GM19035 (cell line): ENCODE results near the gene PPP1R1B.

Source experiments
- ATAC-seq: cut with Tn5 transposase; IDR thresholded peaks from one replicate; pipeline ENCODE4 v1.9.1; 2021; ENCODE audit not compliant: unreplicated experiment

PPP1R1B gene

DNA sequence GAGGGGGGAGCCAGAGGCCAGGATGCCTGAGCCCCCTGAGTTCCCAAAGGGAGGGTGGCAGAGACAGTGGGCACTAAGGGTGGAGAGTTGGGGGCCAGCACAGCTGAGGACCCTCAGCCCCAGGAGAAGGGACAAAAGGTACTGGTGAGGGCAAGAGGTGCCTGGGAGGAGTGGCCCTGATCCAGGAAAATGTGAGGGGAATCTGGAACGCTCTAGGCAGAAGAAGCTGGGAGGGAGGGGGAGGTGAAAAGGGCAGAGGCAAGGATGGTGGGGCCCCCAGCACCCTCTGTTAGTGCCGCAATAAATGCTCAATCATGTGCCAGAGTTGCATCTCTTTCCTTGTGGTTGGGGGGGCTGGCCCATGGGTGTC, 39.5 kb downstream of the PPP1R1B start:
- ATAC-seq, result no peak

DNA sequence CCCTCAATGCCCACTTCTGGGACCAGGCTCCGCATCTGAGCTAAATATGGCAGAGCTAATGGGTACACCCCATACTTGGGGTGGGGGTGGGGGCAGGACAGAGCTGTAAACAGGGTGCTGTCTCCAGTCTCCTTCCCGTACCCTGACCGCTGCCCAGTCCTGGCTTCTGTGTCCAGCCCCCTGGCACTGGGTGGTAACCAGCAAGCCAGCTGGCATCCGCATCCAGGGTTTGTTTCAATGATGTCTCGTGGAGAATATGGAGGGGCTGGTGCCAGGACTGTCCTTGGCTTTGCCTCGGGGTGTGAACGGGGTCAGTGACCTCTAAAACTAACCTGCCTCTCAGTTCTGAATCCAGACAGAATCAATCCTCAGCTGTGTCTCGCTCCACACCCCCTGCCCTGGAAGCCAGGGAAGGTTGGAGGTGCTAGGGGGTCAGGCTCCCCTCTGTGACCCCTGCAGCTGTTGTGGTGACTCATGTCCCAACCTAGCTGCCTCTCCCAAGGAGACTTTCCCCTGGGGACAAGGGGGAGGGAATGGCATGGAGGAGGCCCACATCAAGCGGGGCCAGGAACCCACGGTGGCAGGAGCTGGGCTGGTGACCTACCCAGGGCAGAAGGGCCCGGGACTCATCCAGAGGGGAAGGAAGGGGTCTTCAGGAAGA, 40.0 kb downstream of the PPP1R1B start:
- ATAC-seq, result no peak

DNA sequence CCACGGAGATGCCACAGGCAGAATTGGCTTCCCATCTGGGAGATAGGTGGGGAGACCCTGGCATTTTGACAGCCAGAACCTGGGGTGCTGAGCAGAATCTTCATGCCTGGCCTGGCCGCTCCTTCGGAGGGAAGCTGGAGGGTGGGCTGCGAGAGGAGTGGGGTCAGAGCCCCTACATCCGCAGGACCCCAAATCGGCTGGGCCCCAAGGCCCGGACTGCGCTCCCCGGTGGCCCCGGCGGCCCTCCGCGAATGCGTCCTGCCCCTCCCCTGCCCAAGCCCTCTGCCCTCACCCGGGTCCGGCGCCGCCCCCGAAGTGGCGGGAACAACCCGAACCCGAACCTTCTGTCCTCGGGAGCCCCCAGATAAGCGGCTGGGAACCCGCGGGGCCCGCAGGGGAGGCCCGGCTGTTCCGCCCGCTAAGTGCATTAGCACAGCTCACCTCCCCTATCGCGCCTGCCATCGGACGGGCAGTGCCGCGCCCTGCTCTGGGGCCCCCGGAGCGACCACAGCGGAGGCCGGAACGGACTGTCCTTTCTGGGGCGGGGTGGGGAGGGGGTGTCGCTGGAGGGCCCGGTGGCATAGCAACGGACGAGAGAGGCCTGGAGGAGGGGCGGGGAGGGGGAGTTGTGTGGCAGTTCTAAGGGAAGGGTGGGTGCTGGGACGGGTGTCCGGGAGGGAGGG, 40.7 kb downstream of the PPP1R1B start:
- ATAC-seq, result no peak

DNA sequence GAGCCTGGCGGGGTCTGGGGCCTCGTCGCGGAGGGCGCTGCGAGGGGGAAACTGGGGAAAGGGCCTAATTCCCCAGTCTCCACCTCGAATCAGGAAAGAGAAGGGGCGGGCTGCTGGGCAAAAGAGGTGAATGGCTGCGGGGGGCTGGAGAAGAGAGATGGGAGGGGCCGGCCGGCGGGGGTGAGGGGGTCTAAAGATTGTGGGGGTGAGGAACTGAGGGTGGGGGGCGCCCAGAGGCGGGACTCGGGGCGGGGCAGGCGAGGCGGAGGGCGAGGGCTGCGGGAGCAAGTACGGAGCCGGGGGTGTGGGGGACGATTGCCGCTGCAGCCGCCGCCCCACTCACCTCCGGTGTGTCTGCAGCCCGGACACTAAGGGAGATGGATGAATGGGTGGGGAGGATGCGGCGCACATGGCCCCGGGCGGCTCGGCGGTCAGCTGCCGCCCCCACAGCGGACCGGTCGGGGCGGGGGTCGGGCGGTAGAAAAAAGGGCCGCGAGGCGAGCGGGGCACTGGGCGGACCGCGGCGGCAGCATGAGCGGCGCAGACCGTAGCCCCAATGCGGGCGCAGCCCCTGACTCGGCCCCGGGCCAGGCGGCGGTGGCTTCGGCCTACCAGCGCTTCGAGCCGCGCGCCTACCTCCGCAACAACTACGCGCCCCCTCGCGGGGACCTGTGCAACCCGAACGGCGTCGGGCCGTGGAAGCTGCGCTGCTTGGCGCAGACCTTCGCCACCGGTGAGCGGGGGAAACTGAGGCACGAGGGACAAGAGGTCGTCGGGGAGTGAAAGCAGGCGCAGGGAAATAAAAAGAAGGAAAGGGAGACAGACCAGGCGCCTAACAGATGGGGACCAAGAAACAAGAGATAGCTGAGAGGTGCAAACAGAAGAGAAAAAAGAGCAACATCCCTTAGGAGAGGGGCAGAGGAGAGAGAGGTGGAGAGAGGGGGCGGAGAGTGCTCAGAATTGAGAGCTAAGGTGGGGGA, 41.5 kb downstream of the PPP1R1B start, which contains the start of gene PNMT:
PNMT (plus strand) TSS at position 509 of the 980 bp plus-strand sequence; CDS start at position 532, 23 bp downstream.
- no peak for ATAC-seq

DNA sequence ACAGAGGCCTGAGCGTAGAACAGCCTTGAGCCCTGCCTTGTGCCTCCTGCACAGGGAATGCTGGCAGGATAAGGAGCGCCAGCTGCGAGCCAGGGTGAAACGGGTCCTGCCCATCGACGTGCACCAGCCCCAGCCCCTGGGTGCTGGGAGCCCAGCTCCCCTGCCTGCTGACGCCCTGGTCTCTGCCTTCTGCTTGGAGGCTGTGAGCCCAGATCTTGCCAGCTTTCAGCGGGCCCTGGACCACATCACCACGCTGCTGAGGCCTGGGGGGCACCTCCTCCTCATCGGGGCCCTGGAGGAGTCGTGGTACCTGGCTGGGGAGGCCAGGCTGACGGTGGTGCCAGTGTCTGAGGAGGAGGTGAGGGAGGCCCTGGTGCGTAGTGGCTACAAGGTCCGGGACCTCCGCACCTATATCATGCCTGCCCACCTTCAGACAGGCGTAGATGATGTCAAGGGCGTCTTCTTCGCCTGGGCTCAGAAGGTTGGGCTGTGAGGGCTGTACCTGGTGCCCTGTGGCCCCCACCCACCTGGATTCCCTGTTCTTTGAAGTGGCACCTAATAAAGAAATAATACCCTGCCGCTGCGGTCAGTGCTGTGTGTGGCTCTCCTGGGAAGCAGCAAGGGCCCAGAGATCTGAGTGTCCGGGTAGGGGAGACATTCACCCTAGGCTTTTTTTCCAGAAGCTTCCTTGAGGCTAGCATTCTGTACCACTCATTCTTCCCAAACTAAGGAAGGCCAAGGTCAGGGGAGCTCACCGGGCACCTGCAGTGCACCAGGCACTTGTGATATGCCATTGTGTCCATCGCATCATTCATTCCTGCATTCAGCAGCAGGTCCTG, 43.4 kb downstream of the PPP1R1B start:
- ATAC-seq, result no peak

DNA sequence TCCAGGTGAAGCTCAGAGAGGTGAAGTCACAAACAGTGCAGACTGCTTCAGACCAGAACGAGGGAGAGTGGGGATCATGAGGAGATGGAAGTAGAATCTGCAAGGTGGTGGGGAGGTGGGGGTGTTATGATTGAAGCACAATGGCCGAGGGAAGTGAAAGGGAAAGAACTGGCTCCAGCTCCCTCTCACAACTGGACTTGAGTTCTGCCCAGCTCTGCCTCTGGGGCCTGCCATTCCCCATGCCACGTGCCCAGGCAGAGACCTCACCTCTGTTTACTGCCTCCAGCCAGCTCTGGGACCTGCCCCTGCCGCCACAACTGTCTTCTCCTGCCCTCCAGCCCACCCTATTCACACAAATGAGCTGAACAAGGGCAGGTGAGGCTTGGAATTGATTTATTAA, 44.0 kb downstream of the PPP1R1B start:
- no peak for ATAC-seq

DNA sequence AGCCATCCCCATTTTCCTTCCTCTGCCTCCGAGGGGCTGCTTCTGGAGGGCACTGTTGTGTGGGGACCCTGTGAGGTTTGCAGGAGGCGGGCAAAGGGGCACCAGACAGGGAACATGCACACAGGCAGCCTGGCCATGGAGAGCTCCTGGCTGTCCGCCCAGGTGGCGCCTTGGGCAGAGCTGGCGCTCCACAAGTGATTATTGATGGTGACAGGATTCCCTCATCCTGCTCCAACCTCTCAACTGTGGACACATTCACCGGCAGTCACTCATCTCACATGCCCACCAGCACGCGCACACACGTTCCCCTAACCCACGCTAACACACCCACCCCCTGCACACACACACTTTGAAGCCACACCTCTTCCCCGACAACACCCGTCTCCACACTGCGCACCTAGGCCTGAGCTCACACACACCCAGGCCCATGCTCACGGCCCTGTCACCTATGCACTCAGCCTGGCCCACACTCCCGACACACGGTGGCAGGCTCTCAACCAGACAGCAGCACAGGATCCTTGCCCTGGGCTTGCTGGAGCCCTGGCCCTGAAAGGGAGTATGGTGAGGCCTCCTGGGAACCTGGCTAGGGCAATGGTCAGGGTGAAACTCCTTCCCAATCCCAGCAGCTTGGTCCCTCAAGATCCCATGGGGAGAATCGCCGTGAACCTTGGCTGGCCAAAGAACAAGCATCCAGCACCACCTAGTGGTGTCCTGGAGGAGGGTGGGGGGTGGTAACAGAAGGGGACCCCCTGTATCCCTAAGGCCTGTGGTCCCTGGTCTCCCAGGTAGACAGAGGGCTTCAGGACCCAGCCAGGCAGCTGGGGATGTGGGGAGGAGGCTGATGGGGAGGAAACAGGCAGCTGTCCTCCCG, 45.1 kb downstream of the PPP1R1B start:
- ATAC-seq, result no peak

DNA sequence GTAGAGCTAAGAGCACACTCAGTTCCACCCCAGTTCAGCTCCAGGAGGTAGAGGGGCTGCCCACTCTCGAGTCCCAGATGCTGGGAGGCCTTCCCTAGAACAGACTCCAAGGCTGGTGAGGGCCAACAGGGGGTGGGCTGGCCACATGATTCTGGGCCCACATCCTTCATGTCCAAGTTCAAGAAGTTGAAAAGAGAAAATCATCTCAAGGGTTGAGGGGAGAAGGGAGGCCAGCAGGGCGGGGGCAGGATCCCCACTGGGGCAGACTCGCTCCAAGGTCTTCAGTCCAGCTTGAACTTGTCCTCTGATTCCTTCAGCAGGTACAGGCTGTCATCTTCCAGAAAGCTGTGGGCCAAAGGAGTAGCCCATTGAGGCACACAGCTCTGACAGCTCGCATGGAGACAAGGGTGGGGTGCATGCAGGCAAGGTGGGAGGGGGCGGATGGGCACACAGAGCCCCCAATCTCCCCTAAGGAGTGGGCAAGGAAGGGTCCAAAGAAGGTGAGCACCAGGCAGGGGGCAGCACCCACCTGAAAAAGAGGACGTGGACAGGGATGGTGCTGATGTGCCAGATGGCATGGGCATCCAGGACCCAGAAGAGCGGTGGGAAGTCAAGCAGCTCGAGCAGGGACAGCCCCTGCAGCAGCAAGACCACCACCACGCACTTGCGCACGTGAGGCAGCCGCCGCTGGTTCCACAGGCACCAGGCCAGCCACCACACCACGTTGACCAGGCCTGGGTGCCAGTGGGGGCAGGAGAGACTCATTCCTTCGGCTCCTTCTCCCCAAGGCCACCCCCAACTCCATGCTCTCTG, 46.0 kb downstream of the PPP1R1B start:
- no peak for ATAC-seq

DNA sequence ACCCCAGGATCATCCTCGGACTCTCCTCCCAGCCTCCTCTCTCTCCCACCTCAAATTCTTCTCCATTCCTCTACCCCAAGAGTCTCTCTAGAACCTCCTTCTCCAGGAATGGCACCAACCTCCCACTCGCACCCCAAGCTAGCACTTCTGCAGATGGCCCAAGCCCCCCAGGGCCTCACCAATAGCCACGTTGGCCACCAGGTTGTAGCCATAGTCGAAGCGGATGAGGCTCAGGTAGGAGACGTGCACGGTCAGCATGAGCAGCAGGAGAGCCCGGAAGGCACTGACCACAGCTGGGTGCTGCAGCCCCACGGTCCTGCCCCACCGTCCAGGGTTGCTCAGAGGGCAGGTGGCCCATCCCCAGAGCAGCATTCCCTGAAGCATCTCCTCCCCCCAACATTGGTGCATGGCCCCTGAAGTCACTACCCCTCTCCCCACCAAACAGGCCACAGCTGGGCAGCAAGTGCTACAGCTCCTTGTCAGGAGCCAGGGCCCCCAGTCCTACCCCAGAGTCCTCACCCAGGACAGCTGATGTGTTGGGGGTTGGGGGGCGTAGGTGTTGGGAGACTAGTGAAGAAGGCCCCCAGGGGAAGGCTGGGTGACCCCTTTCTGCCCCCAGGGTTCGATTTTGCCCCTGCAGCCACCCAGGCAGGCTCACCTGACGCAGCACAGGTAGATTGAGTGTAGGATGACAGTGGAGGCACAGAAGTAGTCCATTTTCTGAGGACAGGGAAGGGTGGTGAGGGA, 46.8 kb downstream of the PPP1R1B start:
- ATAC-seq, result no peak

DNA sequence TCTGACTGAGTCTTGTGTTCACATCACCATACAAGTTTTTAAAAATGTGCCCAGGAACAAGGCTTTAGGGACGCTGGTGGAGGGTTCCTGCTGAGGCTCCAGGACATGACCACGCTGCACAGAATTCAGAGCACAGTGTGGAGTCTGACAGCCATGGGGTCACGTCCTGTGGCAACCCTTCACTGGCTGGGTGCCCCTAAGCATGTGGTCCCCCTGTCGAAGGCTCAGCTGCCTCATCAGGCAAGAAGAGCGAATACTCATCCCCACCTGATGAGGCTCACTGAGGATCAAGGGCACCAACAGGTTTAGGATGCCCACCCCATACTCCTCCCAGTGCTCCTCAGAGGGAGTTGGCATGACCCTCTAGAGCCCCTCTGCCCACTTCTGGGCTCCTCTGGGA, 47.4 kb downstream of the PPP1R1B start:
- ATAC-seq, result no peak

DNA sequence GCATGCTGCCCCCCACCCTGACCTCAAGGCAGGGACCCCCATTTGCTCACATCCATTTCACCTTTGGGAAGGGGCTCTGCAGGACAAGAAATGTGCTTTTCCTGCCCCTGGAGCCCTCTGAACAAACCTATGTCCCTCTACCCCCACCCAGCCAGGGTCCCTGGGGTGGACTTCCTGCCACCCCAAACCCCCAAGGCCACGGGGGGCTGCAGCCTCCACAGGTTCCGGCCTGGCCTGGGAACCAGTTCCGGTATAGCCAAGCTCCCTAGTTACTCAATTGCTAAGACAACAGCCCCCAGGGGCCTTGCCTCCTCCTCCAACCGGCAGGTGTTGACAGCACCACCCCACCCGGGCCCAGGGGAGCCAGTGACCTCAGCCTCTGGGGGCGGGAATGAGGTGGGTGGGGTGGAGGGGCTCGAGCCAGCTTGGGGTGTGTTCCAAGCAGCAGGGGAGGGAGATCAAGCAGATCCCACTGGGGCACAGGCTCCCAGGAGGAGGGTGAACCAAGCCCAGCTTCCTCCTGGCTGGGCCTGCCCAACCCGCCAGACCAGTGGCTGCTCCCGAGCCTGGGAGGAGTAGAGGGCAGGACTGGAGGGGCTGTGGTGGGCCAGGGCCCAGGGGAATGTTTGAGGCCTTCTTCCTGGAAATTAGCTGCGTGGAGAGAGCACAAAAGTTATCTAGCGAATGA, 48.1 kb downstream of the PPP1R1B start:
- ATAC-seq, result no peak

DNA sequence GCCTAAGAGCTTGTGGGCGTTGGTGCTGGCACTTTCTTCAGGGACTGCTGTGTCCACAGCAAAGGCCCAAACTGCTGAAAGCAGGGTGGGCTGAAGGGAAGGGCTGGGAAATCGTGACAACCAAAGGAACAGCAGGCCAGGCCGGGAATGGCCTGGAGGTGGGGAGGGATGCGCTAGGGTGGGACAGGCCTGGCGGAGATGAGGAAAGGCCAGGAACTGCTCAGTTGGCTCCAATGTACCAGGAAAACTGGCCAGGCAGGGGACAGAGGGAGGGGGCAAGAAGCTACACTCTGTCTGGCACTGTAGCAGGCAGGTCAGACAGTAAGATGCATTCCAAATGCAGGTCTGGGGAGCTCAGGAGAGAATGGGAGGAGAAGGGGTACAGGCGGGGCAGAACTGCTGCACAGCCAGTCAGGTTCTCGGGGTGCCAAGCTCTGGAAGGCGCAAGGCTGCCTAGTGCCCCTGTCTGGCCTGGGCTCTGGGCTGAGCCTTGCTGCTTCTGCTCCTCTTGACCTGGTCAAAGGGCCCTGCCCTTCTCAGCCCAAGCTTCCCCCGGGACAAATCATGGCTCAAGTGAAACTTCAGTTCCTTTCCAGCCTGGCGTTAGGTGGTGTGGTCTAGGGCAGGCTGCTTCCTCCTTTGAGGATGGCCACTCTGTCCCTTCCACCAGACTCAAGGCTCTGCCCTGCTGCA, 48.8 kb downstream of the PPP1R1B start:
- ATAC-seq, result no peak

DNA sequence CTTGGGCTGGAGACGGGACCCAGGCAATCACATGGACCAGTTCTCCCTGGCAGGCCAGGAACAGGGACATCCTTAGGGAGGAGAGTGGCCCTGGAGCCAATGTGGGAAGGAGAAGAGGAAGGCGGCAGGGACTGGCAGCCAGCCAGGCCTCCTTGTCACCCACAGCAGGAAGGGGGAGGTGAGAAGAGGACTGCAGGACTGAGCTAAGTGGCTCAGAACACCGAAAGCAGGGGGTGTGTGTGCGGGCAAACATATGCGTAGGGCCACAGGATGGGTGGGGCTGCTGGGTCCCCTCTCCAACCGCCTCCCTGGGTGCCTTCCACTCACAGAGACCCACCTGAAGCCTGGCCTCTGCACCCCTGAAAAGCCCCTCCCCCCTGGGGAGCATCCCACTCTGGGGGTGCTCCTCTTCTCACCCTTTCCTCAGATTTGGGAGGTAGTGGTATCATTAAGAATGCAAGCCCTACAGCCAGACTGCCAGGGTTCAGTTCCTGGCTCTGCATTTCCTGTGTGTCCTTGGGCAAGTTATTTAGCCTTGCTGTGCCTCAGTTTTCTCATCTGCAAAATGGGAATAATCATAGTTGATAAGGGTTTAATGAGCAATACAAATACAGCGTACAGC, 49.6 kb downstream of the PPP1R1B start:
- ATAC-seq, result no peak

DNA sequence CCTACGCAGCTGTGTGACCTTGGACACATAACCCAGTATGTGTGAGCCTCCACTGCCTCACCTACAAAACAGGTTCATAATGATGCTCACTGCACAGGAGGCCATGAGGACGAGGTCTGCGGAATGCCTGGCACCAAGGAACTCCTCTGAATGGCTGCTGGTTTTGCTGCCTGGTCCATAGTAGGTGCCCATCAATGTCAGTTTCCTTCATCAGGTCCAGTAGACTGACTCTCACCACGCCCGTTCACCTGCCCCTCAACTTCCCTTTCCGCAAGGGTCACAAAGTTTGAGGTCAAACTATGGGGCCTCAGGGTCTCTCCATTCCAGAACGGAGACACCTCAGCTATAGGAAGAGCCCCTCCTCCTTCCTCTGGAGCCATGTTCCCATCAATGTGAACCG, 50.3 kb downstream of the PPP1R1B start:
- no peak for ATAC-seq

DNA sequence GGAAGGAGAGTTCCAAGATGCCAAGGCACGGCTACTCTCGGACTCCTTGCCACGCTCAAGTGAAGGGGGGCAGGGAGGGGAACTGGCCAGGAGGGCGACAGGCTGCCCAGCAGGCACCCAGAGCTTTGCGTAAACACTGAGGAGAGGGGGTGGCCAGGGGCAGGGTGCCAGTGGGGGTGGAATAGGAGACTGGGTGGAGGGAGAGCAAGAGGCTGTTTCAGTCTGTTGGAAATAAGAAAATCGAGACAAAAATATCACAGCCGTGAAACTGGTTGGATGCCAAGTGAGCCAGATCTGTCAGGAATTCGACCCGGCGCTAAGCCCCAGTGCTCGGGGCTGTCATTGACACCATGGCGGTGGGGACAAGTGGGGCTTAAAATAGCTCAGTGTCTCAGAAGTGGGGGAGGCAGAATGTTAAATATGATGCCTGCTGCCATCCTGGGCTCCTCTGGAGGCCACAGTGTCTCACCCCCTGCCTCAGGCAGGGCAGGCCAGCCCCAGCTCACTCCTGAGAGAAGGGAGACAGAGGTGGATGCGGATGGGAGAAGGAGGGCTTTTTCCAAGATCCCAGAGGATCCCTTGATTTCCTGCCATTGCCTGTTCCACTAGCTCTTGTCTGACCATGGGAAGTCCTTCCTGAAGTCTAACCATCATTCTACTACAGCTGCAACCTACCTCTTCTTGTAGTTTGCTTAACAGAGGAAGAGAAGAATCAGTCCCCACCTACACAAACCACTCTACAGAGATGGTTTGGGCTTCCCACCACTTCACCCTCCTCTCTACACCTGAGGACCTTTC, 51.0 kb downstream of the PPP1R1B start:
- ATAC-seq, result no peak
